HepG2 (cell line): ENCODE data around the gene MLLT11. TPM values are rescaled to one million over a fixed set of nuclear protein-coding genes. Genes with fewer than 3 reads are reported as not detected.

ENCODE experiments used
- ATAC-seq: fragments of 200-7000 bp; cut with Tn5 transposase; 3 replicates; pipeline ENCODE4 v1.9.1; 2020; ENCODE audit warnings: mild to moderate bottlenecking, moderate library complexity
- BruUV-seq: library from RNA; stranded (reverse); fragments of 400-500 nt; replicated peaks from 2 replicates; lab custom pipeline; 2021; lab: Mats Ljungman, UMichigan
- CTCF ChIA-PET: fragments of 300-600 bp; formaldehyde crosslinking; extraction: SDS; loops from one replicate; lab custom pipeline; 2021; ENCODE audit warnings: low total read pairs, inconsistent platforms, low intra/inter-chr PET ratio; lab: Yijun Ruan, JAX
- POLR2A ChIA-PET: fragments of 350-600 bp; sonication (Branson Sonifier 250); formaldehyde crosslinking; loops from one replicate; lab custom pipeline; 2020; ENCODE audit warnings: antibody characterized with exemption, inconsistent platforms; lab: Yijun Ruan, JAX
- DNase-seq: peaks from one replicate; pipeline ENCODE4 v3.0.0-alpha.2; 2015; ENCODE audit warnings: low spot score
- FAIRE-seq: peaks from 3 replicates; lab custom pipeline; 2011; peaks lifted over from hg19 to GRCh38; lab: Jason Lieb, UNC
- H2AFZ ChIP-seq: one replicate; pipeline ENCODE4 v1.6.1; 2011; ENCODE audit warnings: low read length, inconsistent platforms
- H3K27ac ChIP-seq: fragments of 300-600 bp; 3 replicates; pipeline ENCODE4 v1.8.0; 2011; ENCODE audit warnings: mixed run types, mild to moderate bottlenecking, mixed read lengths, low read length, inconsistent platforms; ENCODE audit not compliant: insufficient read depth; ENCODE audit errors: extremely low read length
- H3K27me3 ChIP-seq, 2 experiments: fragments of 200-600 bp in 1 of 2; 2 replicates in 1 of 2; 3 replicates in 1 of 2; pipeline versions ENCODE4 v1.6.0 to v1.8.0; 2011; ENCODE audit warnings: low read length in 2 of 2, mild to moderate bottlenecking in 2 of 2, moderate library complexity in 2 of 2, inconsistent platforms in 1 of 2; ENCODE audit not compliant: insufficient read depth in 2 of 2, control insufficient read depth in 1 of 2
- H3K36me3 ChIP-seq, 2 experiments: fragments of 200-600 bp in 1 of 2; replicated peaks in 1 of 2; 2 replicates in 1 of 2; 3 replicates in 1 of 2; pipeline versions ENCODE4 v1.5.1 to v1.8.0; 2011; ENCODE audit warnings: low read length in 2 of 2, inconsistent platforms in 1 of 2; ENCODE audit not compliant: insufficient read depth in 2 of 2, control insufficient read depth in 1 of 2
- H3K4me1 ChIP-seq: 2 replicates; pipeline ENCODE4 v1.5.1; 2012; ENCODE audit warnings: low read length, inconsistent platforms; ENCODE audit not compliant: insufficient read depth
- H3K4me2 ChIP-seq: 2 replicates; pipeline ENCODE4 v1.6.0; 2011; ENCODE audit warnings: low read depth, low read length, inconsistent platforms
- H3K4me3 ChIP-seq, 3 experiments: fragments of 200-600 bp in 1 of 3; sonication (generic), shearing (Covaris generic) in 1 of 3; replicated peaks in 1 of 3; 2 replicates each; pipeline ENCODE4 v1.5.1; 2011 to 2016; ENCODE audit warnings: low read length in 3 of 3, inconsistent platforms in 2 of 3, low read depth in 2 of 3, mild to moderate bottlenecking in 2 of 3, control low read depth in 1 of 3, mixed read lengths in 1 of 3; ENCODE audit not compliant: insufficient read depth in 1 of 3
- H3K79me2 ChIP-seq: one replicate; pipeline ENCODE4 v1.6.1; 2011; ENCODE audit warnings: low read length, inconsistent platforms; ENCODE audit not compliant: insufficient read depth
- H3K9ac ChIP-seq: 2 replicates; pipeline ENCODE4 v1.6.0; 2011; ENCODE audit warnings: mild to moderate bottlenecking, low read depth, low read length, inconsistent platforms; ENCODE audit not compliant: insufficient read depth
- H3K9me3 ChIP-seq: 2 replicates; pipeline ENCODE4 v1.5.1; 2012; ENCODE audit warnings: mild to moderate bottlenecking, low read length
- H4K20me1 ChIP-seq: 2 replicates; pipeline ENCODE4 v1.6.0; 2011; ENCODE audit warnings: inconsistent platforms, mild to moderate bottlenecking, low read length, moderate library complexity; ENCODE audit not compliant: insufficient read depth
- CENPX ChIP-seq: sonication (generic); formaldehyde crosslinking; IDR thresholded peaks from 2 replicates; pipeline ENCODE4 v1.9.0; 2021; ENCODE audit warnings: mild to moderate bottlenecking, missing genetic modification reagents, moderate library complexity
- CTCF ChIP-seq: sonication (generic); formaldehyde crosslinking; IDR thresholded peaks from 2 replicates; pipeline ENCODE4 v1.5.0; 2020; ENCODE audit warnings: mild to moderate bottlenecking, missing genetic modification reagents, moderate library complexity
- HMGXB4 ChIP-seq, 2 experiments: sonication (generic) in 1 of 2; formaldehyde crosslinking in 1 of 2; IDR thresholded peaks; 2 replicates each; pipeline versions ENCODE4 v1.4.0 to v1.6.1; 2018 to 2020; ENCODE audit warnings: missing genetic modification reagents in 2 of 2, borderline replicate concordance in 1 of 2, low read depth in 1 of 2, mild to moderate bottlenecking in 1 of 2, missing biosample characterization in 1 of 2
- HNRNPK ChIP-seq: fragments of 200-400 bp; formaldehyde crosslinking; IDR thresholded peaks from 2 replicates; pipeline ENCODE4 v1.6.1; 2018; ENCODE audit warnings: low read length, low read depth, moderate library complexity, mild to moderate bottlenecking; ENCODE audit not compliant: poor library complexity, severe bottlenecking
- PATZ1 ChIP-seq: sonication (generic); formaldehyde crosslinking; IDR thresholded peaks from 2 replicates; pipeline ENCODE4 v1.4.0; 2020; ENCODE audit warnings: missing genetic modification reagents
- PCBP1 ChIP-seq: fragments of 200-400 bp; formaldehyde crosslinking; IDR thresholded peaks from 2 replicates; pipeline ENCODE4 v1.6.1; 2017; ENCODE audit warnings: mild to moderate bottlenecking, low read depth, low read length, borderline replicate concordance
- RAD21 ChIP-seq: fragments of 450-650 bp; formaldehyde crosslinking; IDR thresholded peaks from 2 replicates; pipeline ENCODE4 v1.5.0; 2020; ENCODE audit warnings: mild to moderate bottlenecking
- YY1 ChIP-seq: IDR thresholded peaks from 2 replicates; pipeline ENCODE4 v1.6.1; 2011; ENCODE audit warnings: low read length, low read depth, moderate library complexity, mild to moderate bottlenecking; ENCODE audit not compliant: insufficient read depth, insufficient replicate concordance
- WGBS: methylation state at CpG from one replicate; pipeline ENCODE4 v1.1.6; 2017; ENCODE audit warnings: low lambda C conversion rate; 5-methylcytosine and 5-hydroxymethylcytosine counted together
- in situ Hi-C: cut with HindIII; loops from 2 replicates; pipeline ENCODE4 v1.10.0; 2017; ENCODE audit warnings: low pct_unique_long_range_greater_than_20kb; ENCODE audit not compliant: extremely low pct_ligation_motif_present
- intact Hi-C: fragments of 100-400 bp; cut with micrococcal nuclease; formaldehyde crosslinking; loops from one replicate; pipeline ENCODE4 v1.10.0; 2022; ENCODE audit not compliant: unreplicated experiment
- polyA plus RNA-seq, 8 experiments: library from polyadenylated mRNA; depleted of rRNA in 3 of 8; stranded (reverse) in 7 of 8; unstranded in 1 of 8; fragments of >200 nt; fragmentation: Illumina TruSeq in 4 of 8; extraction: Trizol in 4 of 8; gene quantifications; 2 replicates each; pipeline versions ENCODE4 v1.2.1 to v1.2.3, GENCODE V29; 2011 to 2016; ENCODE audit warnings: low read depth in 4 of 8, missing spikeins in 1 of 8, mixed read lengths in 1 of 8; ENCODE audit not compliant: insufficient read depth in 1 of 8
- total RNA-seq, 5 experiments: library from RNA; depleted of rRNA; stranded (reverse); fragments of >200 nt; fragmentation: Illumina TruSeq; extraction: Trizol; gene quantifications; 2 replicates each; pipeline ENCODE4 v1.2.3, GENCODE V29; 2016; ENCODE audit warnings: low read depth in 1 of 5
- TF ChIP-seq, protein P1 (sequence below): sonication (generic); formaldehyde crosslinking; IDR thresholded peaks from 2 replicates; pipeline ENCODE4 v1.4.0; 2020; ENCODE audit warnings: missing genetic modification reagents

MLLT11 gene
- total and polyA plus RNA-seq, 2 of the 13 experiments (the other 11 are each of a cell fraction or from before 2014, with no cell fraction given), result 0.21 to 0.22 TPM

DNA sequence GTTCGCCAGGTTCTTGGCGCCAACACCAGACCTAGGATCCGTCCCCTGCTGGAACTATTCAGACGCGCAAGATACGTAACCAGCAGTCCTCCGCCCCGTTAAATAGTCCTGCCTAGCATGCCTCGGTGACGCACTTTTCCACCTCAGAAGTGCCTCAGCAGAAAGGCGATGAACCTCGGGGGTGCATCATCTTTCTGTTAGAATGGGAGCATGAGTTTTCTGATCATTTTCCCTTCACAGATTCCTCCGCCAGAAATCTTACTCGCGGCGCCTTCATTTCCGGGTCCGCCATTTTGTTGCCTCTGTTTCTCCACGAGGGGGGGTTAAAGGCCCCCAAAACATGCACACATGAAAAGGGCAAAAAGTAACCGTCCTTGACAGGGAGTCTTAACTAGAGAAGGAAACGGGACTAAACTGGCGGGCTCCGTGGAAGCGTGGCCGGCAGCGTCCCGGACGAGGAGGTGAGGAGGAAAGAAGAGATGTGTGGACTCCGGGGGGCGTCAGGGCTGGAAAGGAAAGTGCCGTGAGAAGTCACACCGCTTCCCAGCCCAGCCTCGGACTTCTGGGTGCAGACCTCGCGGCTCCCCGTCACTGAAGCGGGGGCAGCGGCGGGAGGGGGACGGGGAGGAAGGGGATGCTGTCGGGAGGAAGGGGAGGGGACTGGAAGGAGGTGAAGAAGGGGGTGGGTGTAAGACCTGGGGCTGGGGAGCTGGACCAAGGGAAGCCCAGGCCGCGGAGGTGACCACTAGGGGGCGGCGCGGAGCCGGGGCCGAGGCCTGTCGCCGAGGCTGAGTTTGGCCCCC lies 10.5 kb downstream of the MLLT11 start, which contains the start of gene GABPB2:
TSS of gene GABPB2 (plus strand) at position 288 of the 803 bp plus-strand sequence. CDS start 17,429 bp downstream, outside the sequence.
- peak within 1 kb of the TSS; percentile 70 for H3K4me2 ChIP-seq
- no peak for DNase-seq
- no peaks in the 10 kb centered on the region for H3K36me3 ChIP-seq
- H3K79me2 ChIP-seq, result no peaks in the 10 kb centered on the region
- POLR2A ChIA-PET, result no interaction called here
- in situ Hi-C loops (no loop called here), intact Hi-C loops (no loop called here)
- BruUV-seq, result no TSS peak
- peaks cover 25% of the 10 kb centered on the region for H3K4me1 ChIP-seq
- H3K9me3 ChIP-seq, result no peaks in the 10 kb centered on the region
- peak within 1 kb of the TSS; percentile 4 to 61 (median 36); a peak in 5 of 6 replicates for H3K4me3 ChIP-seq
- H3K27me3 ChIP-seq, result no peaks in the 10 kb centered on the region
- CTCF ChIA-PET, result no interaction called here
- peak within 1 kb of the TSS; percentile 15 for H2AFZ ChIP-seq
- H4K20me1 ChIP-seq, result no peaks in the 10 kb centered on the region
- 0 out of 2 replicates have a peak within 1 kb of the TSS, but pooled peaks have one; percentile 29 for H3K9ac ChIP-seq
- ATAC-seq, result peak; percentile 83
- 57% methylated on average over 50 of the region's 50 CpGs for WGBS
- H3K27ac ChIP-seq, result no peak within 1 kb of the TSS
- no peak for FAIRE-seq
- TF ChIP-seq PCBP1, result 0 out of 2 replicates have a peak, but pooled peaks have one; percentile 43
- 0 out of 2 replicates have a peak, but pooled peaks have one; percentile 26 for TF ChIP-seq PATZ1 (CRISPR knock-in tag)
- peak; percentile 24; the same call in 1 of the 2 replicates for TF ChIP-seq RAD21
- no peak for TF ChIP-seq CENPX (CRISPR knock-in tag)
- TF ChIP-seq, protein P1, sequence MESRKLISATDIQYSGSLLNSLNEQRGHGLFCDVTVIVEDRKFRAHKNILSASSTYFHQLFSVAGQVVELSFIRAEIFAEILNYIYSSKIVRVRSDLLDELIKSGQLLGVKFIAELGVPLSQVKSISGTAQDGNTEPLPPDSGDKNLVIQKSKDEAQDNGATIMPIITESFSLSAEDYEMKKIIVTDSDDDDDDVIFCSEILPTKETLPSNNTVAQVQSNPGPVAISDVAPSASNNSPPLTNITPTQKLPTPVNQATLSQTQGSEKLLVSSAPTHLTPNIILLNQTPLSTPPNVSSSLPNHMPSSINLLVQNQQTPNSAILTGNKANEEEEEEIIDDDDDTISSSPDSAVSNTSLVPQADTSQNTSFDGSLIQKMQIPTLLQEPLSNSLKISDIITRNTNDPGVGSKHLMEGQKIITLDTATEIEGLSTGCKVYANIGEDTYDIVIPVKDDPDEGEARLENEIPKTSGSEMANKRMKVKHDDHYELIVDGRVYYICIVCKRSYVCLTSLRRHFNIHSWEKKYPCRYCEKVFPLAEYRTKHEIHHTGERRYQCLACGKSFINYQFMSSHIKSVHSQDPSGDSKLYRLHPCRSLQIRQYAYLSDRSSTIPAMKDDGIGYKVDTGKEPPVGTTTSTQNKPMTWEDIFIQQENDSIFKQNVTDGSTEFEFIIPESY, result 0 out of 2 replicates have a peak, but pooled peaks have one; percentile 2
- TF ChIP-seq HMGXB4 (CRISPR knock-in tag; IDR thresholded peaks at IDR 0.05; ENCODE audit: borderline replicate concordance in 1 of 2, low read depth in 1 of 2), result 0 out of 4 replicates have a peak, but pooled peaks of 1 of the 2 experiments have one; percentile 42
- TF ChIP-seq CTCF (CRISPR knock-in tag), result peak; percentile 67
- peak; percentile 78 for TF ChIP-seq HNRNPK
- peak; percentile 45 for TF ChIP-seq YY1
